ENCODE data around the gene LAMB2.

The LAMB2 gene

GRCh38 chr3:49140080-49140479 is 7.2 kb upstream of the LAMB2 start:
- Histone ChIP-seq H2AFZ (ENCODE audit: low read length) (no peak overlapping the region), H3K4me1 (ENCODE audit: insufficient read depth, low read length, poor library complexity, severe bottlenecking) (no peaks in the 10 kb centered on the region), H3K9me2 (replicated peaks; ENCODE audit: low read depth, low read length) (no peaks in the 10 kb centered on the region), H3K36me3 (ENCODE audit: insufficient read depth, low read length) (no peaks in the 10 kb centered on the region), H3F3A (ENCODE audit: low read depth) (no peaks in the 10 kb centered on the region), H3K4me3 (ENCODE audit: low read length, poor library complexity, severe bottlenecking) (no peak overlapping the region), H3K79me2 (ENCODE audit: insufficient read depth, low read length) (no peaks in the 10 kb centered on the region), H3K9ac (ENCODE audit: low read depth, low read length, poor library complexity, severe bottlenecking) (no peak overlapping the region), H3K4me2 (ENCODE audit: low read depth, low read length, poor library complexity, severe bottlenecking) (no peak overlapping the region), H4K20me1 (ENCODE audit: insufficient read depth, low read length, poor library complexity, severe bottlenecking) (no peaks in the 10 kb centered on the region), H3K9me3 (ENCODE audit: insufficient read depth, low read depth, low read length) (no peaks in the 10 kb centered on the region; the same call in 1 of the 2 replicates), H3K27me3 (ENCODE audit: insufficient read depth, low read length, poor library complexity, severe bottlenecking) (no peaks in the 10 kb centered on the region)
- TF ChIP-seq, protein P1, sequence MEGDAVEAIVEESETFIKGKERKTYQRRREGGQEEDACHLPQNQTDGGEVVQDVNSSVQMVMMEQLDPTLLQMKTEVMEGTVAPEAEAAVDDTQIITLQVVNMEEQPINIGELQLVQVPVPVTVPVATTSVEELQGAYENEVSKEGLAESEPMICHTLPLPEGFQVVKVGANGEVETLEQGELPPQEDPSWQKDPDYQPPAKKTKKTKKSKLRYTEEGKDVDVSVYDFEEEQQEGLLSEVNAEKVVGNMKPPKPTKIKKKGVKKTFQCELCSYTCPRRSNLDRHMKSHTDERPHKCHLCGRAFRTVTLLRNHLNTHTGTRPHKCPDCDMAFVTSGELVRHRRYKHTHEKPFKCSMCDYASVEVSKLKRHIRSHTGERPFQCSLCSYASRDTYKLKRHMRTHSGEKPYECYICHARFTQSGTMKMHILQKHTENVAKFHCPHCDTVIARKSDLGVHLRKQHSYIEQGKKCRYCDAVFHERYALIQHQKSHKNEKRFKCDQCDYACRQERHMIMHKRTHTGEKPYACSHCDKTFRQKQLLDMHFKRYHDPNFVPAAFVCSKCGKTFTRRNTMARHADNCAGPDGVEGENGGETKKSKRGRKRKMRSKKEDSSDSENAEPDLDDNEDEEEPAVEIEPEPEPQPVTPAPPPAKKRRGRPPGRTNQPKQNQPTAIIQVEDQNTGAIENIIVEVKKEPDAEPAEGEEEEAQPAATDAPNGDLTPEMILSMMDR (conservative IDR thresholded peaks at IDR 0.05; ENCODE audit: low read length): no peak
- no peak for TF ChIP-seq EZH2phosphoT487 (IDR thresholded peaks at IDR 0.05; ENCODE audit: borderline replicate concordance)

- H3K36me3 ChIP-seq (ENCODE audit: insufficient read depth, low read length): no peaks in the 10 kb centered on the region
- no peak overlapping the region for H3K4me2 ChIP-seq (ENCODE audit: low read depth, low read length, poor library complexity, severe bottlenecking)
- no peaks in the 10 kb centered on the region for H3K9me3 ChIP-seq (ENCODE audit: insufficient read depth, low read depth, low read length)
- H3K9me2 ChIP-seq (replicated peaks; ENCODE audit: low read depth, low read length): no peaks in the 10 kb centered on the region
- H3K9ac ChIP-seq (ENCODE audit: low read depth, low read length, poor library complexity, severe bottlenecking): no peak overlapping the region
- TF ChIP-seq, protein P1 (conservative IDR thresholded peaks at IDR 0.05; ENCODE audit: low read length): no peak
- no peak for TF ChIP-seq EZH2phosphoT487 (IDR thresholded peaks at IDR 0.05; ENCODE audit: borderline replicate concordance)
- no peak overlapping the region for H3K4me3 ChIP-seq (ENCODE audit: low read length, poor library complexity, severe bottlenecking)
- H3K79me2 ChIP-seq (ENCODE audit: insufficient read depth, low read length): no peaks in the 10 kb centered on the region
- H3F3A ChIP-seq (ENCODE audit: low read depth): no peaks in the 10 kb centered on the region
- no peaks in the 10 kb centered on the region for H3K4me1 ChIP-seq (ENCODE audit: insufficient read depth, low read length, poor library complexity, severe bottlenecking)
- H4K20me1 ChIP-seq (ENCODE audit: insufficient read depth, low read length, poor library complexity, severe bottlenecking): no peaks in the 10 kb centered on the region
- H3K27me3 ChIP-seq (ENCODE audit: insufficient read depth, low read length, poor library complexity, severe bottlenecking): no peaks in the 10 kb centered on the region
- no peak overlapping the region for H2AFZ ChIP-seq (ENCODE audit: low read length)
These were observed 2.6 kb upstream of the LAMB2 start for GRCh38 chr3:49135499-49135898.

DNA sequence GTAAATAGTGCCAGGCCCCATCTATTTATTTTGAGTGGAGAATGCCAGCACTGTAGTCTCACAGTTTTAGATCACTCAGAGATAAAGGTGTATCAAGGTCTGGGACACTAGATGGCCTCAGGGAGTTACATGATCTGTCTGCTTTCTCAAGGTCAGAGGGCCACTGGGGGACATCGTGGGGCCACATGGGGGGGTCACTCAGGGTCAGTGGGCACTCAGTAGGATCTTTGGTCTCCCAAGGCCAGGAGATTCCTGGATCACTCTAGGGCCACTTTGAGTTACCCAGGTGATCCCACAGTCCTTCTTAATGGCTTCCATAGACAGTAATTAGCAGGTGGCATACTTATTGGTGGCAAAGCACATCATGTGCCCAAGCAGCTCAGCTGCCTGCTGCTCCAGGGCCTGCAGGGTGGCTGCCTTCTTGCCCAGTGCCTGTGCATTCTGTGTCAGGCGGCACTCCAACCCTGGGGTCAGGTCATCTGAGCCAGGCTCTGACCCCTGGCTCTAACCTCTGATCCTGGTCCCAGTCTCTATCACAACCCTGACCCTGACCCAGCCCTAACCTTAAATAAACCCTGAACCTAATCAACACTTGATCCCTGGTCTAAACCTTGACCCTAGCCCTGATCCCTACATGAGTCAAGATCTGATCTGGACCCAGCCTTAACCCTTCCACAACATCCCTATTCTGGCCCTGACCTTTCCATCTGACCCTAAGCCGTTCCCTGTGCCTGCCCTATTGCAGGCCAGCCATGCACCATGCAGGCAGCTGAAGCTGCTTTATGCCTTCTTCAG is 1.8 kb upstream of the LAMB2 start:
- TF ChIP-seq, protein P1 (conservative IDR thresholded peaks at IDR 0.05; ENCODE audit: low read length): peak; percentile 38
- no peak for TF ChIP-seq EZH2phosphoT487 (IDR thresholded peaks at IDR 0.05; ENCODE audit: borderline replicate concordance)
- no peaks in the 10 kb centered on the region for H3K9me2 ChIP-seq (replicated peaks; ENCODE audit: low read depth, low read length)
- no peaks in the 10 kb centered on the region for H3F3A ChIP-seq (ENCODE audit: low read depth)
- H4K20me1 ChIP-seq (ENCODE audit: insufficient read depth, low read length, poor library complexity, severe bottlenecking): no peaks in the 10 kb centered on the region
- H3K36me3 ChIP-seq (ENCODE audit: insufficient read depth, low read length): no peaks in the 10 kb centered on the region
- H3K4me3 ChIP-seq (ENCODE audit: low read length, poor library complexity, severe bottlenecking): no peak overlapping the region
- no peak overlapping the region for H2AFZ ChIP-seq (ENCODE audit: low read length)
- H3K27me3 ChIP-seq (ENCODE audit: insufficient read depth, low read length, poor library complexity, severe bottlenecking): no peaks in the 10 kb centered on the region
- H3K9ac ChIP-seq (ENCODE audit: low read depth, low read length, poor library complexity, severe bottlenecking): no peak overlapping the region
- no peaks in the 10 kb centered on the region for H3K4me1 ChIP-seq (ENCODE audit: insufficient read depth, low read length, poor library complexity, severe bottlenecking)
- no peaks in the 10 kb centered on the region for H3K9me3 ChIP-seq (ENCODE audit: insufficient read depth, low read depth, low read length)
- no peak overlapping the region for H3K4me2 ChIP-seq (ENCODE audit: low read depth, low read length, poor library complexity, severe bottlenecking)
- H3K79me2 ChIP-seq (ENCODE audit: insufficient read depth, low read length): no peaks in the 10 kb centered on the region
